WTC11 (cell line): ENCODE data around the gene GPR143. TPM values are rescaled to one million over a fixed set of nuclear protein-coding genes. Genes with fewer than 3 reads are reported as not detected.

Experiments used
- ATAC-seq: fragments of 200-7000 bp; cut with Tn5 transposase; 2 replicates; pipeline ENCODE4 v1.10.0; 2021; ENCODE audit warnings: mild to moderate bottlenecking, moderate library complexity
- CTCF ChIA-PET: fragments of 300-600 bp; sonication (Branson Sonifier 250); formaldehyde crosslinking; loops from one replicate; lab custom pipeline; 2021; ENCODE audit warnings: antibody characterized with exemption; lab: Charles Lee
- POLR2A ChIA-PET: fragments of 350-600 bp; sonication (Branson Sonifier 250); formaldehyde crosslinking; loops from one replicate; lab custom pipeline; 2021; ENCODE audit warnings: antibody characterized with exemption; lab: Charles Lee
- DNase-seq: peaks from one replicate; pipeline ENCODE4 v3.0.0; 2021; ENCODE audit warnings: low spot score
- H3K27ac Mint-ChIP-seq: 2 replicates; pipeline ENCODE4 v1.8.0; 2021; ENCODE audit warnings: mixed read lengths
- H3K27me3 Mint-ChIP-seq: 2 replicates; pipeline ENCODE4 v1.8.0; 2021; ENCODE audit warnings: low read depth, mild to moderate bottlenecking, moderate library complexity, mixed read lengths
- H3K36me3 Mint-ChIP-seq: 2 replicates; pipeline ENCODE4 v1.8.0; 2021; ENCODE audit warnings: mixed read lengths
- H3K4me1 Mint-ChIP-seq: 2 replicates; pipeline ENCODE4 v1.8.0; 2022; ENCODE audit warnings: mixed read lengths
- H3K4me3 Mint-ChIP-seq: 2 replicates; pipeline ENCODE4 v1.8.0; 2021; ENCODE audit warnings: mild to moderate bottlenecking, moderate library complexity, mixed read lengths
- H3K9me3 Mint-ChIP-seq: 2 replicates; pipeline ENCODE4 v1.8.0; 2021; ENCODE audit warnings: mixed read lengths
- CREB1 ChIP-seq: sonication (generic); formaldehyde crosslinking; IDR thresholded peaks from 2 replicates; pipeline ENCODE4 v1.8.0; 2023; ENCODE audit warnings: mild to moderate bottlenecking, missing genetic modification reagents
- ELF4 ChIP-seq: sonication (generic); formaldehyde crosslinking; IDR thresholded peaks from 2 replicates; pipeline ENCODE4 v1.8.1; 2022; ENCODE audit warnings: low read depth, mild to moderate bottlenecking, moderate library complexity, missing genetic modification reagents
- EMX1 ChIP-seq: fragments of 250-450 bp; sonication (Bioruptor Pico); IDR thresholded peaks from 2 replicates; pipeline ENCODE4 v1.8.0; 2021; ENCODE audit warnings: mild to moderate bottlenecking
- FOXK1 ChIP-seq: sonication (generic); formaldehyde crosslinking; IDR thresholded peaks from 2 replicates; pipeline ENCODE4 v1.8.0; 2022; ENCODE audit warnings: mild to moderate bottlenecking, moderate library complexity, missing genetic modification reagents
- GABPB1 ChIP-seq: sonication (generic); formaldehyde crosslinking; IDR thresholded peaks from 2 replicates; pipeline ENCODE4 v1.8.1; 2023; ENCODE audit warnings: mild to moderate bottlenecking, missing genetic modification reagents
- MYBL2 ChIP-seq: sonication (generic); formaldehyde crosslinking; IDR thresholded peaks from 2 replicates; pipeline ENCODE4 v1.8.1; 2023; ENCODE audit warnings: mild to moderate bottlenecking, moderate library complexity, missing genetic modification reagents
- NFATC4 ChIP-seq: fragments of 250-450 bp; sonication (Bioruptor Pico); IDR thresholded peaks from 2 replicates; pipeline ENCODE4 v1.9.0; 2021; ENCODE audit warnings: mild to moderate bottlenecking
- NFYB ChIP-seq: sonication (generic); formaldehyde crosslinking; conservative IDR thresholded peaks from 2 replicates; pipeline ENCODE4 v1.8.0; 2022; ENCODE audit warnings: low read depth, missing genetic modification reagents
- NR2C2 ChIP-seq: sonication (generic); formaldehyde crosslinking; IDR thresholded peaks from 2 replicates; pipeline ENCODE4 v1.8.0; 2022; ENCODE audit warnings: mild to moderate bottlenecking, missing genetic modification reagents
- RORB ChIP-seq: fragments of 250-450 bp; sonication (Bioruptor Pico); IDR thresholded peaks from 2 replicates; pipeline ENCODE4 v1.9.0; 2021; ENCODE audit warnings: mild to moderate bottlenecking
- ZNF219 ChIP-seq: sonication (generic); formaldehyde crosslinking; IDR thresholded peaks from 2 replicates; pipeline ENCODE4 v1.8.0; 2023; ENCODE audit warnings: missing genetic modification reagents, mild to moderate bottlenecking, borderline replicate concordance
- ZNF396 ChIP-seq: fragments of 250-450 bp; sonication (Bioruptor Pico); IDR thresholded peaks from 2 replicates; pipeline ENCODE4 v1.8.0; 2021; ENCODE audit warnings: mild to moderate bottlenecking, moderate library complexity, borderline replicate concordance
- ZNF423 ChIP-seq: fragments of 250-450 bp; sonication (Bioruptor Pico); IDR thresholded peaks from 2 replicates; pipeline ENCODE4 v2.1.2; 2022; ENCODE audit warnings: mild to moderate bottlenecking, moderate library complexity
- total RNA-seq: library from RNA; stranded (reverse); gene quantifications from 3 replicates; pipeline ENCODE4 v1.2.3, GENCODE V29; 2021
- TF ChIP-seq, protein P1 (sequence below): fragments of 250-450 bp; sonication (Bioruptor Pico); IDR thresholded peaks from 2 replicates; pipeline ENCODE4 v1.9.0; 2021; ENCODE audit warnings: mild to moderate bottlenecking, borderline replicate concordance
- TF ChIP-seq, protein P2 (sequence below): sonication (generic); formaldehyde crosslinking; IDR thresholded peaks from 2 replicates; pipeline ENCODE4 v1.8.0; 2022; ENCODE audit warnings: missing genetic modification reagents
- TF ChIP-seq, protein P3 (sequence below): sonication (generic); formaldehyde crosslinking; IDR thresholded peaks from 2 replicates; pipeline ENCODE4 v1.8.1; 2023; ENCODE audit warnings: mild to moderate bottlenecking, missing genetic modification reagents, moderate library complexity
- TF ChIP-seq, protein P4 (sequence below): sonication (generic); formaldehyde crosslinking; conservative IDR thresholded peaks from 2 replicates; pipeline ENCODE4 v1.8.1; 2022; ENCODE audit warnings: mild to moderate bottlenecking, missing genetic modification reagents
- TF ChIP-seq, protein P5 (sequence below): fragments of 200-600 bp; IDR thresholded peaks from 2 replicates; pipeline ENCODE4 v1.8.0; 2022; ENCODE audit warnings: antibody characterized with exemption
- TF ChIP-seq, protein P6 (sequence below): sonication (generic); formaldehyde crosslinking; IDR thresholded peaks from 2 replicates; pipeline ENCODE4 v1.8.0; 2023; ENCODE audit warnings: missing genetic modification reagents

Gene GPR143
- total RNA-seq, 1 experiment from 2014 or later = 18.3 TPM

DNA sequence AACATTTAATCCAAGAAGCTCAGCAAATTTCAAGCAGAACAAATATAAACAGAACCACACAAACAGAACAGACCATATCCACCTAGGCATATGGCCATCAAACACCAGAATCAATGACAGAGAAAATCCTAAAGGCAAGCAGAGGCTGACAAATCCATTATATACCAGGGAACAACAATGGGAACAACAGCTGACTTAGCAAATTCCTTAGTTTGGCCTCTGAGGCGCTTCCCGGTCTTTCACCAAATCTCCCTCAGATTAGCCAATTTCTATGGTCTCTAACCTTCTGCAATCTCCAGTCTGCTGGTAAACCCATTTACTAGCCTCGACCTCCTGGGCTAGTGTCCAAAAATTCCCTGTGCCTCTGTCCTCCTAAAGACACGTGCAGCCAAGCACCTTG lies 59.2 kb downstream of the GPR143 start:
- Mint-ChIP-seq H3K36me3 (peaks cover 27% of the 10 kb centered on the region), H3K27me3 (no peaks in the 10 kb centered on the region), H3K4me1 (peaks cover 7% of the 10 kb centered on the region), H3K4me3 (no peak overlapping the region), H3K9me3 (no peaks in the 10 kb centered on the region), H3K27ac (no peak overlapping the region; the same call in 1 of the 2 replicates)
- ChIA-PET CTCF (no interaction called here), POLR2A (no interaction called here)
- ATAC-seq (no peak), DNase-seq (no peak)
- TF ChIP-seq, protein P1, sequence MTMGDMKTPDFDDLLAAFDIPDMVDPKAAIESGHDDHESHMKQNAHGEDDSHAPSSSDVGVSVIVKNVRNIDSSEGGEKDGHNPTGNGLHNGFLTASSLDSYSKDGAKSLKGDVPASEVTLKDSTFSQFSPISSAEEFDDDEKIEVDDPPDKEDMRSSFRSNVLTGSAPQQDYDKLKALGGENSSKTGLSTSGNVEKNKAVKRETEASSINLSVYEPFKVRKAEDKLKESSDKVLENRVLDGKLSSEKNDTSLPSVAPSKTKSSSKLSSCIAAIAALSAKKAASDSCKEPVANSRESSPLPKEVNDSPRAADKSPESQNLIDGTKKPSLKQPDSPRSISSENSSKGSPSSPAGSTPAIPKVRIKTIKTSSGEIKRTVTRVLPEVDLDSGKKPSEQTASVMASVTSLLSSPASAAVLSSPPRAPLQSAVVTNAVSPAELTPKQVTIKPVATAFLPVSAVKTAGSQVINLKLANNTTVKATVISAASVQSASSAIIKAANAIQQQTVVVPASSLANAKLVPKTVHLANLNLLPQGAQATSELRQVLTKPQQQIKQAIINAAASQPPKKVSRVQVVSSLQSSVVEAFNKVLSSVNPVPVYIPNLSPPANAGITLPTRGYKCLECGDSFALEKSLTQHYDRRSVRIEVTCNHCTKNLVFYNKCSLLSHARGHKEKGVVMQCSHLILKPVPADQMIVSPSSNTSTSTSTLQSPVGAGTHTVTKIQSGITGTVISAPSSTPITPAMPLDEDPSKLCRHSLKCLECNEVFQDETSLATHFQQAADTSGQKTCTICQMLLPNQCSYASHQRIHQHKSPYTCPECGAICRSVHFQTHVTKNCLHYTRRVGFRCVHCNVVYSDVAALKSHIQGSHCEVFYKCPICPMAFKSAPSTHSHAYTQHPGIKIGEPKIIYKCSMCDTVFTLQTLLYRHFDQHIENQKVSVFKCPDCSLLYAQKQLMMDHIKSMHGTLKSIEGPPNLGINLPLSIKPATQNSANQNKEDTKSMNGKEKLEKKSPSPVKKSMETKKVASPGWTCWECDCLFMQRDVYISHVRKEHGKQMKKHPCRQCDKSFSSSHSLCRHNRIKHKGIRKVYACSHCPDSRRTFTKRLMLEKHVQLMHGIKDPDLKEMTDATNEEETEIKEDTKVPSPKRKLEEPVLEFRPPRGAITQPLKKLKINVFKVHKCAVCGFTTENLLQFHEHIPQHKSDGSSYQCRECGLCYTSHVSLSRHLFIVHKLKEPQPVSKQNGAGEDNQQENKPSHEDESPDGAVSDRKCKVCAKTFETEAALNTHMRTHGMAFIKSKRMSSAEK = no peak
- TF ChIP-seq MYBL2 (CRISPR knock-in tag) = no peak
- no peak for TF ChIP-seq RORB (CRISPR knock-in tag)
- TF ChIP-seq, protein P2, sequence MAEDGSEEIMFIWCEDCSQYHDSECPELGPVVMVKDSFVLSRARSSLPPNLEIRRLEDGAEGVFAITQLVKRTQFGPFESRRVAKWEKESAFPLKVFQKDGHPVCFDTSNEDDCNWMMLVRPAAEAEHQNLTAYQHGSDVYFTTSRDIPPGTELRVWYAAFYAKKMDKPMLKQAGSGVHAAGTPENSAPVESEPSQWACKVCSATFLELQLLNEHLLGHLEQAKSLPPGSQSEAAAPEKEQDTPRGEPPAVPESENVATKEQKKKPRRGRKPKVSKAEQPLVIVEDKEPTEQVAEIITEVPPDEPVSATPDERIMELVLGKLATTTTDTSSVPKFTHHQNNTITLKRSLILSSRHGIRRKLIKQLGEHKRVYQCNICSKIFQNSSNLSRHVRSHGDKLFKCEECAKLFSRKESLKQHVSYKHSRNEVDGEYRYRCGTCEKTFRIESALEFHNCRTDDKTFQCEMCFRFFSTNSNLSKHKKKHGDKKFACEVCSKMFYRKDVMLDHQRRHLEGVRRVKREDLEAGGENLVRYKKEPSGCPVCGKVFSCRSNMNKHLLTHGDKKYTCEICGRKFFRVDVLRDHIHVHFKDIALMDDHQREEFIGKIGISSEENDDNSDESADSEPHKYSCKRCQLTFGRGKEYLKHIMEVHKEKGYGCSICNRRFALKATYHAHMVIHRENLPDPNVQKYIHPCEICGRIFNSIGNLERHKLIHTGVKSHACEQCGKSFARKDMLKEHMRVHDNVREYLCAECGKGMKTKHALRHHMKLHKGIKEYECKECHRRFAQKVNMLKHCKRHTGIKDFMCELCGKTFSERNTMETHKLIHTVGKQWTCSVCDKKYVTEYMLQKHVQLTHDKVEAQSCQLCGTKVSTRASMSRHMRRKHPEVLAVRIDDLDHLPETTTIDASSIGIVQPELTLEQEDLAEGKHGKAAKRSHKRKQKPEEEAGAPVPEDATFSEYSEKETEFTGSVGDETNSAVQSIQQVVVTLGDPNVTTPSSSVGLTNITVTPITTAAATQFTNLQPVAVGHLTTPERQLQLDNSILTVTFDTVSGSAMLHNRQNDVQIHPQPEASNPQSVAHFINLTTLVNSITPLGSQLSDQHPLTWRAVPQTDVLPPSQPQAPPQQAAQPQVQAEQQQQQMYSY (CRISPR knock-in tag) = no peak
- no peak for TF ChIP-seq GABPB1 (CRISPR knock-in tag)
- no peak for TF ChIP-seq NR2C2 (CRISPR knock-in tag)
- TF ChIP-seq CREB1 (CRISPR knock-in tag) = no peak
- TF ChIP-seq EMX1 = no peak
- no peak for TF ChIP-seq ZNF396 (CRISPR knock-in tag)
- TF ChIP-seq, protein P3, sequence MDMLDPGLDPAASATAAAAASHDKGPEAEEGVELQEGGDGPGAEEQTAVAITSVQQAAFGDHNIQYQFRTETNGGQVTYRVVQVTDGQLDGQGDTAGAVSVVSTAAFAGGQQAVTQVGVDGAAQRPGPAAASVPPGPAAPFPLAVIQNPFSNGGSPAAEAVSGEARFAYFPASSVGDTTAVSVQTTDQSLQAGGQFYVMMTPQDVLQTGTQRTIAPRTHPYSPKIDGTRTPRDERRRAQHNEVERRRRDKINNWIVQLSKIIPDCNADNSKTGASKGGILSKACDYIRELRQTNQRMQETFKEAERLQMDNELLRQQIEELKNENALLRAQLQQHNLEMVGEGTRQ (CRISPR knock-in tag) = no peak
- TF ChIP-seq, protein P4, sequence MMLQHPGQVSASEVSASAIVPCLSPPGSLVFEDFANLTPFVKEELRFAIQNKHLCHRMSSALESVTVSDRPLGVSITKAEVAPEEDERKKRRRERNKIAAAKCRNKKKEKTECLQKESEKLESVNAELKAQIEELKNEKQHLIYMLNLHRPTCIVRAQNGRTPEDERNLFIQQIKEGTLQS (CRISPR knock-in tag) = no peak
- TF ChIP-seq, protein P5, sequence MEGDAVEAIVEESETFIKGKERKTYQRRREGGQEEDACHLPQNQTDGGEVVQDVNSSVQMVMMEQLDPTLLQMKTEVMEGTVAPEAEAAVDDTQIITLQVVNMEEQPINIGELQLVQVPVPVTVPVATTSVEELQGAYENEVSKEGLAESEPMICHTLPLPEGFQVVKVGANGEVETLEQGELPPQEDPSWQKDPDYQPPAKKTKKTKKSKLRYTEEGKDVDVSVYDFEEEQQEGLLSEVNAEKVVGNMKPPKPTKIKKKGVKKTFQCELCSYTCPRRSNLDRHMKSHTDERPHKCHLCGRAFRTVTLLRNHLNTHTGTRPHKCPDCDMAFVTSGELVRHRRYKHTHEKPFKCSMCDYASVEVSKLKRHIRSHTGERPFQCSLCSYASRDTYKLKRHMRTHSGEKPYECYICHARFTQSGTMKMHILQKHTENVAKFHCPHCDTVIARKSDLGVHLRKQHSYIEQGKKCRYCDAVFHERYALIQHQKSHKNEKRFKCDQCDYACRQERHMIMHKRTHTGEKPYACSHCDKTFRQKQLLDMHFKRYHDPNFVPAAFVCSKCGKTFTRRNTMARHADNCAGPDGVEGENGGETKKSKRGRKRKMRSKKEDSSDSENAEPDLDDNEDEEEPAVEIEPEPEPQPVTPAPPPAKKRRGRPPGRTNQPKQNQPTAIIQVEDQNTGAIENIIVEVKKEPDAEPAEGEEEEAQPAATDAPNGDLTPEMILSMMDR = no peak
- no peak for TF ChIP-seq NFATC4 (CRISPR knock-in tag)

DNA sequence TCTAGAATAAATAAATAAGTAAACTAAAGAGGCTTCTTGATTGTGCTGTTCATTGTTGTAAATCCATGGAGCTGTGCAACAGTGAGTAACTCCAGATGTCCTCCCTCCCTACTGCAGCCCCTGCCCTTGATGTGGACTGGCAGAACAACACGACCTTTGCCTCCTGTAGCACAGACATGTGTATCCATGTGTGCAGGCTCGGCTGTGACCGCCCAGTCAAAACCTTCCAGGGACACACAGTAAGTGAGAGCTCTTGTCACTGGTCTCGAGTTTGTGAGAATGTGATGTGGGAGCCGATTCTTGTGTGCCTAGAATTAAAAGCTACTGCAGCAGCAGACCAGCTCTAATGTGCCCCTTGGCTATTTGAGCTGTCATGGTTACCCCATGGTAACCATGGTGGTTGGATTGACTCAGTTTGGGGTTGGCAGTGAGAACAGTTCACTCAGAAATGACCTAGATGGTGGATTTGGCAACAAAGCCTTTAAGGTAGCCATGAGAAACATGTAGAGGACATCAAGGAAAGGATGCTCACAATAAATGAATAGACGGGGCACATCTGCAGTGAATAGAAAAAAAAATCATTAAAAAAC lies 60.7 kb downstream of the GPR143 start:
- H3K4me3 Mint-ChIP-seq = no peak overlapping the region
- CTCF ChIA-PET = interaction anchor here (1.0 kb wide), 1 partner anchor 884 kb away, joined by 3 read pairs; no protein-coding TSS in a partner anchor
- POLR2A ChIA-PET = no interaction called here
- no peak for TF ChIP-seq NFYB (CRISPR knock-in tag)
- no peak for TF ChIP-seq NR2C2 (CRISPR knock-in tag)
- no peak for TF ChIP-seq ZNF219
- TF ChIP-seq FOXK1 (CRISPR knock-in tag) = no peak
- TF ChIP-seq ZNF423 (CRISPR knock-in tag) = no peak
- TF ChIP-seq, protein P6, sequence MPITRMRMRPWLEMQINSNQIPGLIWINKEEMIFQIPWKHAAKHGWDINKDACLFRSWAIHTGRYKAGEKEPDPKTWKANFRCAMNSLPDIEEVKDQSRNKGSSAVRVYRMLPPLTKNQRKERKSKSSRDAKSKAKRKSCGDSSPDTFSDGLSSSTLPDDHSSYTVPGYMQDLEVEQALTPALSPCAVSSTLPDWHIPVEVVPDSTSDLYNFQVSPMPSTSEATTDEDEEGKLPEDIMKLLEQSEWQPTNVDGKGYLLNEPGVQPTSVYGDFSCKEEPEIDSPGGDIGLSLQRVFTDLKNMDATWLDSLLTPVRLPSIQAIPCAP (CRISPR knock-in tag) = no peak
- TF ChIP-seq ZNF396 (CRISPR knock-in tag) = no peak
- TF ChIP-seq ELF4 (CRISPR knock-in tag) = no peak
- DNase-seq (no peak), ATAC-seq (no peak)
- H3K36me3 Mint-ChIP-seq = peaks cover 24% of the 10 kb centered on the region
- peaks cover 7% of the 10 kb centered on the region for H3K4me1 Mint-ChIP-seq
- H3K9me3 Mint-ChIP-seq = no peaks in the 10 kb centered on the region
- no peaks in the 10 kb centered on the region for H3K27me3 Mint-ChIP-seq
- no peak overlapping the region for H3K27ac Mint-ChIP-seq
